Activated T-cell treated with anti-CD3 and anti-CD28 coated beads for 4 hours (primary cell): ENCODE results near the gene FAM151B.

Experiments used
- DNase-seq: peaks from one replicate; pipeline ENCODE4 v3.0.0-alpha.2; 2020

Gene FAM151B

DNA sequence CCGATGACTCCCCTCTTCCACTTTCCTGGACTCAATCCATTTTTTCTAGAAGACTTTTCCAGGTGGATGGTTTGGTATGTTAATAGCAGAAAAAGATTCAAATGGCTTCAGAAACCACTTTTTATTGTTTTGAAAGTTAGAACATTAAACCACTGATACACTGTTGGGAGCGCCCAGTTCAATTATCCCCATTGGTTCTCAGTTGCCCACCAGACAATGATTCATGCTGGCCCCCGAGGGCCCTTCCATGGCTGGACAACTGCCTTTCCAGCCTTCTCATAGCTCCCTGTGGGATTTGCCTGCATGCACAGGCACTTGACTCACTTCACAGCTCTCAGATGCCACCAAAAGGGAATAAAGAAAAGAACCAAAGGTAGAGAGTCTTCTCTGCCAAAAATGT, 103.5 kb downstream of the FAM151B start:
- no peak for DNase-seq

DNA sequence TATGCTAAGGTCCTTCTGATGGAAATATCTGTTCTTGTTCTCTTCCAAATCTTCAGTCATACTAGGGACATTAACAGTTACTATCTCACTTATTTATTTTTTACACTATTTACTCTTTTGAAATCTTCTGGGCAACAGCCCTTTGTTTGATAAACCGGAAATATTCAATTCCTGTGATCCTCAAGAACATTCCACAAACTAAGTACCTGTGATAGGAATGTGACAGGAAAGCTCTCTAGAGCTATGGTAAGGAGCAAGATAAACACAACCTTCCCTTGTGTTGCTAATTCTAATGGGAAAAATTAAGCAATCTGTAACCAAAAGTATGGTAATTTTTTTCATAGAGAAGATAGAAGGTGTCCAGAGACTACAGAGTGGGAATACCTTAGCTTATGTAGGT, 104.2 kb downstream of the FAM151B start:
- no peak for DNase-seq
